Stomach (tissue), 9 donors: ENCODE results near the gene PTK6. TPM values are rescaled to one million over a fixed set of nuclear protein-coding genes. Genes with fewer than 3 reads are reported as not detected.

Experiments used
- DNase-seq, 2 donors: peaks; one replicate each; pipeline versions ENCODE4 v3.0.0 to v3.0.0-alpha.2; 2013 to 2019
- H3K27ac ChIP-seq, 5 donors: fragments of 200-600 bp in 4 of 5; sonication (generic) in 4 of 5; one replicate each; pipeline ENCODE4 v1.5.1; 2013 to 2019; ENCODE audit warnings: mild to moderate bottlenecking in 1 of 5, moderate library complexity in 1 of 5
- H3K27me3 ChIP-seq, 3 donors: fragments of 200-600 bp; sonication (generic); one replicate each; pipeline ENCODE4 v1.5.1; 2017 to 2019; ENCODE audit warnings: mixed run types in 1 of 3
- H3K36me3 ChIP-seq, 4 donors: fragments of 200-600 bp; sonication (generic); 1 replicate in 3 of 4; 2 replicates in 1 of 4; pipeline ENCODE4 v1.5.1; 2016 to 2019
- H3K4me1 ChIP-seq, 4 donors: fragments of 200-600 bp; sonication (generic); one replicate each; pipeline ENCODE4 v1.5.1; 2016 to 2019
- H3K4me3 ChIP-seq, 4 donors: fragments of 200-600 bp; sonication (generic) in 3 of 4; one replicate each; pipeline ENCODE4 v1.5.1; 2016 to 2019; ENCODE audit warnings: mild to moderate bottlenecking in 1 of 4
- H3K9me3 ChIP-seq, 4 donors: fragments of 200-600 bp; sonication (generic); one replicate each; pipeline ENCODE4 v1.5.1; 2016 to 2019
- CTCF ChIP-seq, 7 experiments: fragments of 450-650 bp in 4 of 7; fragments of 200-600 bp in 3 of 7; sonication (generic) in 3 of 7; IDR thresholded peaks; one replicate each; pipeline ENCODE4 v1.5.1; 2016 to 2019; ENCODE audit warnings: antibody characterized with exemption in 7 of 7, control low read depth in 2 of 7, mild to moderate bottlenecking in 1 of 7
- EP300 ChIP-seq: sonication (generic); formaldehyde crosslinking; IDR thresholded peaks from one replicate; pipeline ENCODE4 v1.6.1; 2017; ENCODE audit warnings: antibody characterized with exemption
- POLR2A ChIP-seq, 4 donors: fragments of 450-650 bp; IDR thresholded peaks; one replicate each; pipeline ENCODE4 v1.6.1; 2016; ENCODE audit warnings: antibody characterized with exemption in 4 of 4, control low read depth in 2 of 4, mild to moderate bottlenecking in 1 of 4, moderate library complexity in 1 of 4
- POLR2AphosphoS5 ChIP-seq, 3 donors: sonication (generic); formaldehyde crosslinking; IDR thresholded peaks; one replicate each; pipeline ENCODE4 v1.6.1; 2016; ENCODE audit warnings: antibody characterized with exemption in 3 of 3
- WGBS, 5 donors: extraction: QIAGEN DNeasy Blood & Tissue Kit in 3 of 5; methylation state at CpG; one replicate each; pipeline versions ENCODE4 v1.1.5 to v1.1.7; 2013 to 2018; 5-methylcytosine and 5-hydroxymethylcytosine counted together
- intact Hi-C: fragments of 100-400 bp; cut with DNase I; formaldehyde crosslinking; loops from one replicate; pipeline ENCODE4 v1.15.1; 2023; ENCODE audit warnings: low total_unique reads
- polyA plus RNA-seq, 3 donors: library from polyadenylated mRNA; stranded (reverse); fragments of 200-250 nt; gene quantifications; one replicate each; pipeline ENCODE4 v1.2.3, GENCODE V29; 2013
- total RNA-seq, 5 donors: library from RNA; depleted of rRNA; stranded (reverse); fragments of >200 nt; gene quantifications; one replicate each; pipeline versions ENCODE4 v1.1.0 to v1.2.3, GENCODE V29; 2014 to 2016
- donor health status: healthy with polysubstance abuse.
- donor health status: Bipolar disorder and iron deficiency.
- donor health status: healthy.

PTK6 gene
- total and polyA plus RNA-seq, 8 donors: 7.7 to 98.5 (median 22.9) TPM

DNA sequence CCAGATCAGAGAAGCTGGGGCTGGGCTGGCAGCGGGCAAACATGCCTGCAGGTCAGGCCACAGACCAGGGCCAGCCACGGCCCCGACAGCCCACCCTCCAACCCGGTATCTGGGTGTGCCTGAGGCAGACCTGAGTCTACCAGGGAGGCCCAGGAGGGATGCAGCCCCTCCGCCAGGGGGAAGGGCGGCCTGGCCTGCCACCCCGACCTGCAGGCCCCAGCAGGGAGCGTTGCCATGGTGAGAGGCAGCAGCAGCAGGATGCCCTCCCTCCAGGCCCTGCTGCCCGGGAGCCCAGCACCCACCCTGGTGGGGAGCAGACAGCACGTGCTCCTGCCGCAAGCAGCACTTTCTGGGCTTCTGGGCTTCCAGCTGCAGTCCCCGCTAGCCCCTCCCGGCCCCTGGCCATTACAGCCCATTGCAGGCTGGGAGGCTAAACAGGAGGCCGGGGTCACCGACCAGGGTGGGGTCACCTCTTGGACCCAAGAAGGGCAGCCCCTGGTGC, 34.5 kb downstream of the PTK6 start:
- H3K4me3 ChIP-seq: no peak overlapping the region
- no peaks in the 10 kb centered on the region for H3K36me3 ChIP-seq
- H3K27ac ChIP-seq: no peak overlapping the region
- DNase-seq: peak in 1 of 2 donors; percentile 75
- H3K9me3 ChIP-seq: peaks cover 3 to 23% (median 20%) of the 10 kb centered on the region in 4 donors
- intact Hi-C loops: no loop called here
- 40 to 58% (median 50%) methylated on average over 5 to 15 of the region's 15 CpGs for WGBS, 5 donors
- TF ChIP-seq CTCF (IDR thresholded peaks at IDR 0.05): no peak
- TF ChIP-seq EP300: no peak
- H3K4me1 ChIP-seq: peaks cover 18 to 28% (median 23%) of the 10 kb centered on the region in 4 donors
- H3K27me3 ChIP-seq: peaks cover 8 to 87% (median 58%) of the 10 kb centered on the region in 3 donors

- peaks cover 11 to 89% (median 64%) of the 10 kb centered on the region in 3 donors for H3K27me3 ChIP-seq
- intact Hi-C loops: no loop called here
Observed at GRCh38 chr20:63501818-63502670, 35.1 kb downstream of the PTK6 start.

DNA sequence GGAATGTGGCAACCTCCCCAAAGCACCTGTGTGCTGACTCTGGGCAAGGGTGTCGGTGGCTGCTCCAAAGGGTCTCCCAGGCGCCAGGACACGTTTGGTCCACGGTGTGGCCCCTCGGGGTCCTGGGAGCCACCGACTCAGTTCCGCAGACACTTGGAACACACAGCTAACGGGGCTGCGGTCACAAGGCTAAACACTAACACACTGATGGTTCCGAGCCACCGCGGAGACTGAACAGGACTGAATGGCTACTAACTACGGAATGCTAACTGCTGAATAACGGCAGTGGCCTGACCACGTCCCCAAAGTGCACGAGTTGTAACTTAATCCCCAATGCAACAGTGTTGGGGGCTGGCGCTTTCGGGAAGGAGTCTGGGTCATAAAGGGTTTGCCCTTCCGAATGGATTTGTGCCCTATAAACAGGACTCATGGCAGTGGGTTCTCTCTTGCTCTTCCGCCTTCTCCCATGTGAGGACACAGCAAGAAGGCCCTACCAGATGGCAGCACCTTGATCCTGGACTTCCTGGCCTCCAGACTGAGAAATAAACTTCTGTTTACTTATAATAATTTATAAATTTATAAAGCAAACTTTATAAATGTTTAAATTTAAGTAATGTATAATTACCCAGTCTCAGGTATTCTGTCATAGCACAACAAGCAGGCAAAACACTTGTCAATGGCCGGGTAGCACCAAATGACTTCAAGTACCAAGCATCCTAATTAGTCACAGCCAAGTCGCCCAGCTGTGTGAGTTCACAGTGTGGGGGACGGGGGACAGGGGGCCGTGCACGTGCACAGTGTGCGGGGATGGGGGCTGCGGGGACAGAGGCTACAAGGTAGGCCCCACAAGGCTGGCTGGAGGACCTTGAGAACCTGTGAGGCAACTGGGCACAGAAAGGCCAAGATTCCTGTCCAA, 36.0 kb downstream of the PTK6 start:
- Histone ChIP-seq H3K27me3 (peaks cover 11 to 91% (median 65%) of the 10 kb centered on the region in 3 donors), H3K27ac (no peak overlapping the region), H3K36me3 (no peaks in the 10 kb centered on the region), H3K4me3 (no peak overlapping the region), H3K4me1 (peaks cover 23 to 38% (median 35%) of the 10 kb centered on the region in 4 donors), H3K9me3 (peaks cover 3 to 23% (median 19%) of the 10 kb centered on the region in 4 donors)
- no peak for TF ChIP-seq EP300
- TF ChIP-seq POLR2AphosphoS5 (IDR thresholded peaks at IDR 0.05): no peak
- TF ChIP-seq CTCF (IDR thresholded peaks at IDR 0.05): no peak
- TF ChIP-seq POLR2A (IDR thresholded peaks at IDR 0.05): no peak
- intact Hi-C loops: no loop called here
- no peak for DNase-seq
- WGBS, 5 donors: 82 to 91% (median 83%) methylated on average over 25 to 27 of the region's 27 CpGs

More at GRCh38 chr20:63501818-63502670, 35.1 kb downstream of the PTK6 start:
- peak in 1 of 2 donors; percentile 79 for DNase-seq
- 0 to 25% (median 23%) methylated on average over 3 to 26 of the region's 26 CpGs for WGBS, 5 donors
- Histone ChIP-seq H3K4me3 (no peak overlapping the region), H3K9me3 (peaks cover 3 to 23% (median 20%) of the 10 kb centered on the region in 4 donors), H3K27ac (no peak overlapping the region), H3K4me1 (peaks cover 18 to 29% (median 27%) of the 10 kb centered on the region in 4 donors), H3K36me3 (no peaks in the 10 kb centered on the region)
- no peak for TF ChIP-seq EP300
- no peak for TF ChIP-seq POLR2A (IDR thresholded peaks at IDR 0.05)
- no peak for TF ChIP-seq POLR2AphosphoS5 (IDR thresholded peaks at IDR 0.05)
- TF ChIP-seq CTCF (IDR thresholded peaks at IDR 0.05): no peak
